OCI-LY7 (cell line): Measurements from ENCODE around the gene SMARCAL1. TPM values are rescaled to one million over a fixed set of nuclear protein-coding genes. Genes with fewer than 3 reads are reported as not detected.

ENCODE experiments used
- BruUV-seq: library from RNA; stranded (reverse); fragments of 400-500 nt; replicated peaks from 2 replicates; lab custom pipeline; 2021; lab: Mats Ljungman, UMichigan
- CTCF ChIA-PET: fragments of 300-600 bp; sonication (Branson Sonifier 250); formaldehyde crosslinking; loops from one replicate; lab custom pipeline; 2022; ENCODE audit warnings: antibody characterized with exemption; ENCODE audit not compliant: unreplicated experiment; lab: Charles Lee
- POLR2A ChIA-PET: fragments of 300-600 bp; sonication (Branson Sonifier 250); formaldehyde crosslinking; loops from one replicate; lab custom pipeline; 2022; ENCODE audit warnings: antibody characterized with exemption; lab: Charles Lee
- DNase-seq: peaks from one replicate; pipeline ENCODE4 v3.0.0-alpha.2; 2015; ENCODE audit warnings: low spot score
- H2AFZ ChIP-seq: fragments of 200-600 bp; sonication (generic), shearing (Covaris generic); 2 replicates; pipeline ENCODE4 v1.6.1; 2014; ENCODE audit warnings: mild to moderate bottlenecking, antibody characterized with exemption, low read length, moderate library complexity
- H3K27ac ChIP-seq: fragments of 200-600 bp; sonication (generic); 2 replicates; pipeline ENCODE4 v1.5.1; 2014; ENCODE audit warnings: mixed run types, low read depth, mild to moderate bottlenecking, moderate library complexity, low read length, inconsistent platforms; ENCODE audit not compliant: poor library complexity, severe bottlenecking
- H3K36me3 ChIP-seq: fragments of 200-600 bp; sonication (generic); 2 replicates; pipeline ENCODE4 v1.6.1; 2014; ENCODE audit warnings: mild to moderate bottlenecking, antibody characterized with exemption, low read length, moderate library complexity, mixed read lengths; ENCODE audit not compliant: insufficient read depth
- H3K4me1 ChIP-seq: fragments of 200-600 bp; sonication (generic); 2 replicates; pipeline ENCODE4 v1.5.1; 2014; ENCODE audit warnings: mild to moderate bottlenecking, low read length; ENCODE audit not compliant: insufficient read depth, poor library complexity, severe bottlenecking
- H3K4me2 ChIP-seq: fragments of 200-600 bp; sonication (generic); 2 replicates; pipeline ENCODE4 v1.6.1; 2014; ENCODE audit warnings: mild to moderate bottlenecking, low read length
- H3K4me3 ChIP-seq: fragments of 200-600 bp; sonication (generic); 2 replicates; pipeline ENCODE4 v1.5.1; 2014; ENCODE audit warnings: mild to moderate bottlenecking, low read depth, low read length; ENCODE audit not compliant: poor library complexity, severe bottlenecking
- H3K79me2 ChIP-seq: fragments of 200-600 bp; sonication (generic); 2 replicates; pipeline ENCODE4 v1.6.1; 2016; ENCODE audit warnings: low read depth, mild to moderate bottlenecking, low read length, moderate library complexity, mixed read lengths; ENCODE audit not compliant: insufficient read depth
- H3K9me2 ChIP-seq: fragments of 200-600 bp; sonication (generic); 2 replicates; pipeline ENCODE4 v1.6.1; 2016; ENCODE audit warnings: mild to moderate bottlenecking, low read length, mixed read lengths; ENCODE audit not compliant: insufficient read depth
- H3K9me3 ChIP-seq: fragments of 200-600 bp; sonication (generic); 2 replicates; pipeline ENCODE4 v1.6.1; 2014; ENCODE audit warnings: mild to moderate bottlenecking, mixed run types, low read length, mixed read lengths
- H4K20me1 ChIP-seq: fragments of 200-600 bp; sonication (generic); 2 replicates; pipeline ENCODE4 v1.6.1; 2014; ENCODE audit warnings: mild to moderate bottlenecking, antibody characterized with exemption, low read length, moderate library complexity, mixed read lengths; ENCODE audit not compliant: insufficient read depth
- EZH2phosphoT487 ChIP-seq: fragments of 200-600 bp; sonication (generic); IDR thresholded peaks from 2 replicates; pipeline ENCODE4 v1.6.1; 2018; ENCODE audit warnings: low read depth, borderline replicate concordance, mild to moderate bottlenecking, mixed run types, antibody characterized with exemption, low read length, moderate library complexity, mixed read lengths
- intact Hi-C: fragments of 100-400 bp; cut with micrococcal nuclease; formaldehyde crosslinking; loops from one replicate; pipeline ENCODE4 v1.10.0; 2022; ENCODE audit not compliant: unreplicated experiment
- total RNA-seq, 2 experiments: library from RNA; depleted of rRNA in 1 of 2; stranded (reverse); fragments of >200 nt in 1 of 2; shearing (Covaris generic) in 1 of 2; gene quantifications; 2 replicates each; pipeline ENCODE4 v1.2.3, GENCODE V29; 2014 to 2022
- TF ChIP-seq, protein P1 (sequence below): fragments of 200-600 bp; sonication (generic); conservative IDR thresholded peaks from 2 replicates; pipeline ENCODE4 v1.5.1; 2014; ENCODE audit warnings: mild to moderate bottlenecking, antibody characterized with exemption, low read length, moderate library complexity, mixed read lengths

The SMARCAL1 gene
- total RNA-seq, 2 experiments from 2014 or later: 12.2 to 26.1 TPM

DNA sequence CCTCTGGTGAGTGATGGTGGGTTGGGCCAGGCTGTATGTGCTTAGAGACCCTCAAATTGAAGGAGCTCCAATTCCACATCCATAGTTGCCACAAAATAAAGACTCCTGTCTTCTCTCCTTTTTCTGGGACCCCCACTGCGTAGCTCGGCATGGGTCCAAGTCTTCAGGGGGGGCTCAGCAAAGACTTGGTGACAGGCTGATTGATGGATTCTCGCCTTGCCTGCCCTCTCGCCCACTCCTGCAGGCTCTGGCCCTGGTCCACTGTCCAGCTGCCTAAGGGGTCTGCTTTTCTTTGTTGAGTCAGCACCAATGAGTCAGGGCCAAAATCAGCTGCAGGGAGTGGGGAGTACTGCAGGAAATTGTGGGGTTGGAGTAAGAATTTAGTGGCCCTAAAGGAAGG lies 107.8 kb downstream of the SMARCAL1 start:
- no peak overlapping the region for H3K4me2 ChIP-seq
- peaks cover 8% of the 10 kb centered on the region; the same call in 1 of the 2 replicates for H3K36me3 ChIP-seq
- TF ChIP-seq, protein P1, sequence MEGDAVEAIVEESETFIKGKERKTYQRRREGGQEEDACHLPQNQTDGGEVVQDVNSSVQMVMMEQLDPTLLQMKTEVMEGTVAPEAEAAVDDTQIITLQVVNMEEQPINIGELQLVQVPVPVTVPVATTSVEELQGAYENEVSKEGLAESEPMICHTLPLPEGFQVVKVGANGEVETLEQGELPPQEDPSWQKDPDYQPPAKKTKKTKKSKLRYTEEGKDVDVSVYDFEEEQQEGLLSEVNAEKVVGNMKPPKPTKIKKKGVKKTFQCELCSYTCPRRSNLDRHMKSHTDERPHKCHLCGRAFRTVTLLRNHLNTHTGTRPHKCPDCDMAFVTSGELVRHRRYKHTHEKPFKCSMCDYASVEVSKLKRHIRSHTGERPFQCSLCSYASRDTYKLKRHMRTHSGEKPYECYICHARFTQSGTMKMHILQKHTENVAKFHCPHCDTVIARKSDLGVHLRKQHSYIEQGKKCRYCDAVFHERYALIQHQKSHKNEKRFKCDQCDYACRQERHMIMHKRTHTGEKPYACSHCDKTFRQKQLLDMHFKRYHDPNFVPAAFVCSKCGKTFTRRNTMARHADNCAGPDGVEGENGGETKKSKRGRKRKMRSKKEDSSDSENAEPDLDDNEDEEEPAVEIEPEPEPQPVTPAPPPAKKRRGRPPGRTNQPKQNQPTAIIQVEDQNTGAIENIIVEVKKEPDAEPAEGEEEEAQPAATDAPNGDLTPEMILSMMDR: no peak
- TF ChIP-seq EZH2phosphoT487: no peak
- H4K20me1 ChIP-seq: no peaks in the 10 kb centered on the region
- no peaks in the 10 kb centered on the region for H3K9me2 ChIP-seq
- no peak overlapping the region for H3K4me3 ChIP-seq
- H3K27ac ChIP-seq: no peak overlapping the region
- no peaks in the 10 kb centered on the region for H3K79me2 ChIP-seq
- no peak for DNase-seq
- no peaks in the 10 kb centered on the region for H3K4me1 ChIP-seq
- H3K9me3 ChIP-seq: no peaks in the 10 kb centered on the region
- no peak overlapping the region for H2AFZ ChIP-seq
- no TSS peak for BruUV-seq
- POLR2A ChIA-PET: interaction anchor here (0.7 kb wide), 1 partner anchor 155 kb away, joined by 4 read pairs; no protein-coding TSS in a partner anchor
- intact Hi-C loops: no loop called here
- CTCF ChIA-PET: interaction anchor here (1.3 kb wide), 1 partner anchor 143 kb away, joined by 3 read pairs; no protein-coding TSS in a partner anchor

DNA sequence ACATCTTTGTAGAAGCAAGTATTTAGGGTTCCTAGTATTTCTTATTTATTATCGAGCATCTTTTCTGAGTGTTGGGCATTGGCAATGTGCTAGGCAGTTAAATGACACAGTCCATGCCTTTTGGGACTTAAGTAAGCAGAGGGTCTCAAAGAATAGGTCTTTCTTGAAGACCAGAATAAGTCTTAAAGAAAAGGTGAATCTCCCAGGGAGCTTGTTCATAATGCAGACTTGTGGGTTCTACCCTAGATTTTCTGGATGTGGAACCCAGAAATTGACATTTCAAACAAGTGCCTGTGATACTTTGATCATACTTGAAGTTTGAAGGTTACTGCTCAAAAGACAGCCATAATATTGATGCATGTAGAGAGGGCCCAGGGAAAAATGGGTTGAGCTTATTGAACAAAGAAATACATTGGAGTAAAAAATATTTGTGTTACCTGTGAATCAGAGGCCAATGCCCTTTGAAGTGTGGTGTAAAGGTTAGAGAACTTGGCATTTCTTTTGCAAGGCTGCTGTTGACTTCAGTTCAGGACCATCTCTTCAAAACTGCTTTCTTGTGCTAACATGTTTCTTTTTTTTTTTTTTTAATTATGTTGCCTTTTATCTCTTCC lies 110.7 kb downstream of the SMARCAL1 start:
- Histone ChIP-seq H2AFZ (no peak overlapping the region), H3K27ac (no peak overlapping the region), H3K36me3 (peaks cover 8% of the 10 kb centered on the region; the same call in 1 of the 2 replicates), H3K4me3 (no peak overlapping the region), H3K9me3 (no peaks in the 10 kb centered on the region), H3K4me1 (no peaks in the 10 kb centered on the region), H3K9me2 (no peaks in the 10 kb centered on the region), H3K79me2 (no peaks in the 10 kb centered on the region), H3K4me2 (no peak overlapping the region), H4K20me1 (no peaks in the 10 kb centered on the region)
- CTCF ChIA-PET: no interaction called here
- intact Hi-C loops: no loop called here
- no peak for DNase-seq
- no TSS peak for BruUV-seq
- POLR2A ChIA-PET: no interaction called here
- TF ChIP-seq, protein P1: no peak
- TF ChIP-seq EZH2phosphoT487: no peak

DNA sequence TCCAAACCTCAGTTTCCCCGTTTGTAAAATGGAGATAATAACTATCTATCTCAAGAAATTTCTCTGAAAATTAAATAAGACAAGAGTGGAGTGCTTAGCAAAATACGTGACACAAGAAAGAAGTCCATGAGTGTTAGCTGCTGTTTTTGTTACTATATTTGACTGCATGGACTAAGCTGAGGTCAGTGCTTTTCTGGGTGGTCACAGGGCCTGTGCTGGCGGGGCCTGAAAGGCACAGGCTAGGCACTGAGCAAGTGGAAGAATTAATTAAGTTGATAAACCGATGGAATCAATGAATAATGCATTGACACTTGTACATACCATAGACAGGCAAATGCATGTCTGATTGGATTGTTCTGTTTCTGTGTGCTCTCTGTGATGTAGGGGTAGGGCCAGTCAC lies 113.7 kb downstream of the SMARCAL1 start:
- no TSS peak for BruUV-seq
- ChIA-PET CTCF (no interaction called here), POLR2A (interaction anchor here (1.2 kb wide), 1 partner anchor 132 kb away, joined by 3 read pairs; no protein-coding TSS in a partner anchor)
- intact Hi-C loops: no loop called here
- H3K9me2 ChIP-seq: no peaks in the 10 kb centered on the region
- no peak overlapping the region for H2AFZ ChIP-seq
- no peak overlapping the region for H3K4me2 ChIP-seq
- no peak for DNase-seq
- no peak overlapping the region for H3K27ac ChIP-seq
- no peaks in the 10 kb centered on the region for H3K9me3 ChIP-seq
- H3K79me2 ChIP-seq: no peaks in the 10 kb centered on the region
- H3K36me3 ChIP-seq: peaks cover 3% of the 10 kb centered on the region; the same call in 1 of the 2 replicates
- H4K20me1 ChIP-seq: no peaks in the 10 kb centered on the region
- H3K4me1 ChIP-seq: no peaks in the 10 kb centered on the region
- no peak overlapping the region for H3K4me3 ChIP-seq
- TF ChIP-seq EZH2phosphoT487: no peak
- TF ChIP-seq, protein P1: no peak
